ENCODE data around the gene HSBP1L1.

HSBP1L1 gene

GRCh38 chr18:79989195-79989497 is 24.7 kb downstream of the HSBP1L1 start:
- TF ChIP-seq EGR1 (IDR thresholded peaks at IDR 0.05) (no peak), FOXM1 (IDR thresholded peaks at IDR 0.05; ENCODE audit: borderline replicate concordance, low read depth) (no peak), MAX (IDR thresholded peaks at IDR 0.05) (no peak), TCF12 (IDR thresholded peaks at IDR 0.05; ENCODE audit: low read depth) (no peak), YY1 (IDR thresholded peaks at IDR 0.05; ENCODE audit: low read depth) (no peak), CEBPB (IDR thresholded peaks at IDR 0.05) (no peak), TAF1 (IDR thresholded peaks at IDR 0.05; ENCODE audit: low read depth) (no peak), EP300 (IDR thresholded peaks at IDR 0.05; ENCODE audit: borderline replicate concordance) (no peak), NFIC (IDR thresholded peaks at IDR 0.05) (no peak), RAD21 (IDR thresholded peaks at IDR 0.05; ENCODE audit: low read depth) (no peak), ZBTB7A (IDR thresholded peaks at IDR 0.05; ENCODE audit: low read depth) (no peak), TEAD4 (IDR thresholded peaks at IDR 0.05) (no peak)
- TF ChIP-seq, protein P1, sequence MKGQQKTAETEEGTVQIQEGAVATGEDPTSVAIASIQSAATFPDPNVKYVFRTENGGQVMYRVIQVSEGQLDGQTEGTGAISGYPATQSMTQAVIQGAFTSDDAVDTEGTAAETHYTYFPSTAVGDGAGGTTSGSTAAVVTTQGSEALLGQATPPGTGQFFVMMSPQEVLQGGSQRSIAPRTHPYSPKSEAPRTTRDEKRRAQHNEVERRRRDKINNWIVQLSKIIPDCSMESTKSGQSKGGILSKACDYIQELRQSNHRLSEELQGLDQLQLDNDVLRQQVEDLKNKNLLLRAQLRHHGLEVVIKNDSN (IDR thresholded peaks at IDR 0.05) = no peak
- TF ChIP-seq, protein P2, sequence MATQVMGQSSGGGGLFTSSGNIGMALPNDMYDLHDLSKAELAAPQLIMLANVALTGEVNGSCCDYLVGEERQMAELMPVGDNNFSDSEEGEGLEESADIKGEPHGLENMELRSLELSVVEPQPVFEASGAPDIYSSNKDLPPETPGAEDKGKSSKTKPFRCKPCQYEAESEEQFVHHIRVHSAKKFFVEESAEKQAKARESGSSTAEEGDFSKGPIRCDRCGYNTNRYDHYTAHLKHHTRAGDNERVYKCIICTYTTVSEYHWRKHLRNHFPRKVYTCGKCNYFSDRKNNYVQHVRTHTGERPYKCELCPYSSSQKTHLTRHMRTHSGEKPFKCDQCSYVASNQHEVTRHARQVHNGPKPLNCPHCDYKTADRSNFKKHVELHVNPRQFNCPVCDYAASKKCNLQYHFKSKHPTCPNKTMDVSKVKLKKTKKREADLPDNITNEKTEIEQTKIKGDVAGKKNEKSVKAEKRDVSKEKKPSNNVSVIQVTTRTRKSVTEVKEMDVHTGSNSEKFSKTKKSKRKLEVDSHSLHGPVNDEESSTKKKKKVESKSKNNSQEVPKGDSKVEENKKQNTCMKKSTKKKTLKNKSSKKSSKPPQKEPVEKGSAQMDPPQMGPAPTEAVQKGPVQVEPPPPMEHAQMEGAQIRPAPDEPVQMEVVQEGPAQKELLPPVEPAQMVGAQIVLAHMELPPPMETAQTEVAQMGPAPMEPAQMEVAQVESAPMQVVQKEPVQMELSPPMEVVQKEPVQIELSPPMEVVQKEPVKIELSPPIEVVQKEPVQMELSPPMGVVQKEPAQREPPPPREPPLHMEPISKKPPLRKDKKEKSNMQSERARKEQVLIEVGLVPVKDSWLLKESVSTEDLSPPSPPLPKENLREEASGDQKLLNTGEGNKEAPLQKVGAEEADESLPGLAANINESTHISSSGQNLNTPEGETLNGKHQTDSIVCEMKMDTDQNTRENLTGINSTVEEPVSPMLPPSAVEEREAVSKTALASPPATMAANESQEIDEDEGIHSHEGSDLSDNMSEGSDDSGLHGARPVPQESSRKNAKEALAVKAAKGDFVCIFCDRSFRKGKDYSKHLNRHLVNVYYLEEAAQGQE (IDR thresholded peaks at IDR 0.05; ENCODE audit: low read depth) = no peak

DNA sequence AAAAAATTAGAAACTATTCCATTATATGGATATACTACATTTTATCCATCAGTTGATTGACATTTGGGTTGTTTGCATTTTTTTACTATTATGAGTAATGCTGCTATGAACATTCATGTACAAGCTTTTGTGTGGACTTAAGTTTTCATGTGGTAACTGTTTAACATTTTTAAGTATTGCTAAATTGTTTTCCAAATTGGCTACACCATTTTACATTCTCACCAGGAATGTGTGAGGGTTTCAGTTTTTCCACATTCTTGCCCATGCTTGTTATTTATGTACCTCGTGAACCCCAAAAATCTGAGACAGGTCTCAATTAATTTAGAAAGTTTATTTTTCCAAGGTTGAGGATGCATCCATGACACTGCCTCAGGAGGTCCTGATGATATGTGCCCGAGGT is 27.1 kb downstream of the HSBP1L1 start:
- TF ChIP-seq TEAD4 (IDR thresholded peaks at IDR 0.05) (no peak), EP300 (IDR thresholded peaks at IDR 0.05; ENCODE audit: borderline replicate concordance) (no peak), YY1 (IDR thresholded peaks at IDR 0.05; ENCODE audit: low read depth) (no peak), TCF12 (IDR thresholded peaks at IDR 0.05; ENCODE audit: low read depth) (no peak), TAF1 (IDR thresholded peaks at IDR 0.05; ENCODE audit: low read depth) (no peak), CREB1 (IDR thresholded peaks at IDR 0.05; ENCODE audit: low read depth) (no peak), CEBPB (IDR thresholded peaks at IDR 0.05) (no peak), FOXM1 (IDR thresholded peaks at IDR 0.05; ENCODE audit: borderline replicate concordance, low read depth) (no peak)
- TF ChIP-seq, protein P2 (IDR thresholded peaks at IDR 0.05; ENCODE audit: low read depth) = no peak

GRCh38 chr18:80000877-80001276 is 36.4 kb downstream of the HSBP1L1 start:
- TF ChIP-seq EGR1 (IDR thresholded peaks at IDR 0.05) (no peak), EP300 (IDR thresholded peaks at IDR 0.05; ENCODE audit: borderline replicate concordance) (no peak), NFIC (IDR thresholded peaks at IDR 0.05) (no peak), MAX (IDR thresholded peaks at IDR 0.05) (no peak)
- TF ChIP-seq, protein P2 (IDR thresholded peaks at IDR 0.05; ENCODE audit: low read depth) = no peak

DNA sequence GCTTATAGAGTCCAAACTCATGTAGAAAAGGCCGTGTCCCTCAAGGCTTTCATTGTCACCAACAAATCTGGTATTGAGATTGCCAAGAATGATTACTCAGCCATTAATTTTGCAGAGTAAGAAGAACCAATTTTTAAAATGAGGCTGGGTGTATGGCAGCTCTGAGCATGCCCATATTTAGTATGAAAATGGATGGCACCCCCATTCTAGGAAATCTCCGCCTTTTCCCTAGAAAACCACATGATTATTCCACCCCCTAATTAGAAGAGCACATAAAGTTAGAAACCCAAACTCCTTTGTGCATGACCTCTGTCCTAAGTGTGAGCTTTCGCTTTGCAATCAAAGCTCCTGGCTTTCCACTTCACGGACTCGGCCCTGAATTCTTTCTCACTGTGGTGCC is 38.0 kb downstream of the HSBP1L1 start:
- TF ChIP-seq, protein P2 (IDR thresholded peaks at IDR 0.05; ENCODE audit: low read depth) = no peak
- no peak for TF ChIP-seq NFIC (IDR thresholded peaks at IDR 0.05)
- TF ChIP-seq RAD21 (IDR thresholded peaks at IDR 0.05; ENCODE audit: low read depth) = no peak
- TF ChIP-seq, protein P1 (IDR thresholded peaks at IDR 0.05) = no peak
- no peak for TF ChIP-seq TEAD4 (IDR thresholded peaks at IDR 0.05)
- TF ChIP-seq FOXM1 (IDR thresholded peaks at IDR 0.05; ENCODE audit: borderline replicate concordance, low read depth) = no peak
- no peak for TF ChIP-seq EGR1 (IDR thresholded peaks at IDR 0.05)
- no peak for TF ChIP-seq CREB1 (IDR thresholded peaks at IDR 0.05; ENCODE audit: low read depth)
- TF ChIP-seq EP300 (IDR thresholded peaks at IDR 0.05; ENCODE audit: borderline replicate concordance) = no peak
- no peak for TF ChIP-seq CEBPB (IDR thresholded peaks at IDR 0.05)
- TF ChIP-seq TAF1 (IDR thresholded peaks at IDR 0.05; ENCODE audit: low read depth) = no peak
- no peak for TF ChIP-seq TCF12 (IDR thresholded peaks at IDR 0.05; ENCODE audit: low read depth)
- no peak for TF ChIP-seq YY1 (IDR thresholded peaks at IDR 0.05; ENCODE audit: low read depth)
- TF ChIP-seq ZBTB7A (IDR thresholded peaks at IDR 0.05; ENCODE audit: low read depth) = no peak
- TF ChIP-seq MAX (IDR thresholded peaks at IDR 0.05) = no peak

All from Ishikawa (cell line).